HepG2 (cell line): ENCODE data around the gene ADARB2. TPM values are rescaled to one million over a fixed set of nuclear protein-coding genes. Genes with fewer than 3 reads are reported as not detected.

Experiments used
- ATAC-seq: fragments of 200-7000 bp; cut with Tn5 transposase; 3 replicates; pipeline ENCODE4 v1.9.1; 2020; ENCODE audit warnings: mild to moderate bottlenecking, moderate library complexity
- BruUV-seq: library from RNA; stranded (reverse); fragments of 400-500 nt; replicated peaks from 2 replicates; lab custom pipeline; 2021; lab: Mats Ljungman, UMichigan
- CTCF ChIA-PET: fragments of 300-600 bp; formaldehyde crosslinking; extraction: SDS; loops from one replicate; lab custom pipeline; 2021; ENCODE audit warnings: low total read pairs, inconsistent platforms, low intra/inter-chr PET ratio; lab: Yijun Ruan, JAX
- POLR2A ChIA-PET: fragments of 350-600 bp; sonication (Branson Sonifier 250); formaldehyde crosslinking; loops from one replicate; lab custom pipeline; 2020; ENCODE audit warnings: antibody characterized with exemption, inconsistent platforms; lab: Yijun Ruan, JAX
- DNase-seq: peaks from one replicate; pipeline ENCODE4 v3.0.0-alpha.2; 2015; ENCODE audit warnings: low spot score
- FAIRE-seq: peaks from 3 replicates; lab custom pipeline; 2011; peaks lifted over from hg19 to GRCh38; lab: Jason Lieb, UNC
- H2AFZ ChIP-seq: one replicate; pipeline ENCODE4 v1.6.1; 2011; ENCODE audit warnings: low read length, inconsistent platforms
- H3K27ac ChIP-seq: fragments of 300-600 bp; 3 replicates; pipeline ENCODE4 v1.8.0; 2011; ENCODE audit warnings: mixed run types, mild to moderate bottlenecking, mixed read lengths, low read length, inconsistent platforms; ENCODE audit not compliant: insufficient read depth; ENCODE audit errors: extremely low read length
- H3K27me3 ChIP-seq, 2 experiments: fragments of 200-600 bp in 1 of 2; 2 replicates in 1 of 2; 3 replicates in 1 of 2; pipeline versions ENCODE4 v1.6.0 to v1.8.0; 2011; ENCODE audit warnings: low read length in 2 of 2, mild to moderate bottlenecking in 2 of 2, moderate library complexity in 2 of 2, inconsistent platforms in 1 of 2; ENCODE audit not compliant: insufficient read depth in 2 of 2, control insufficient read depth in 1 of 2
- H3K36me3 ChIP-seq, 2 experiments: fragments of 200-600 bp in 1 of 2; replicated peaks in 1 of 2; 2 replicates in 1 of 2; 3 replicates in 1 of 2; pipeline versions ENCODE4 v1.5.1 to v1.8.0; 2011; ENCODE audit warnings: low read length in 2 of 2, inconsistent platforms in 1 of 2; ENCODE audit not compliant: insufficient read depth in 2 of 2, control insufficient read depth in 1 of 2
- H3K4me1 ChIP-seq: 2 replicates; pipeline ENCODE4 v1.5.1; 2012; ENCODE audit warnings: low read length, inconsistent platforms; ENCODE audit not compliant: insufficient read depth
- H3K4me2 ChIP-seq: 2 replicates; pipeline ENCODE4 v1.6.0; 2011; ENCODE audit warnings: low read depth, low read length, inconsistent platforms
- H3K4me3 ChIP-seq, 3 experiments: fragments of 200-600 bp in 1 of 3; sonication (generic), shearing (Covaris generic) in 1 of 3; replicated peaks in 1 of 3; 2 replicates each; pipeline ENCODE4 v1.5.1; 2011 to 2016; ENCODE audit warnings: low read length in 3 of 3, inconsistent platforms in 2 of 3, low read depth in 2 of 3, mild to moderate bottlenecking in 2 of 3, control low read depth in 1 of 3, mixed read lengths in 1 of 3; ENCODE audit not compliant: insufficient read depth in 1 of 3
- H3K79me2 ChIP-seq: one replicate; pipeline ENCODE4 v1.6.1; 2011; ENCODE audit warnings: low read length, inconsistent platforms; ENCODE audit not compliant: insufficient read depth
- H3K9ac ChIP-seq: 2 replicates; pipeline ENCODE4 v1.6.0; 2011; ENCODE audit warnings: mild to moderate bottlenecking, low read depth, low read length, inconsistent platforms; ENCODE audit not compliant: insufficient read depth
- H3K9me3 ChIP-seq: 2 replicates; pipeline ENCODE4 v1.5.1; 2012; ENCODE audit warnings: mild to moderate bottlenecking, low read length
- H4K20me1 ChIP-seq: 2 replicates; pipeline ENCODE4 v1.6.0; 2011; ENCODE audit warnings: inconsistent platforms, mild to moderate bottlenecking, low read length, moderate library complexity; ENCODE audit not compliant: insufficient read depth
- AHR ChIP-seq: IDR thresholded peaks from 2 replicates; pipeline ENCODE4 v1.6.1; 2018; ENCODE audit warnings: missing genetic modification reagents, missing compliant biosample characterization
- ARHGAP35 ChIP-seq: sonication (generic); formaldehyde crosslinking; IDR thresholded peaks from 2 replicates; pipeline ENCODE4 v1.9.0; 2022; ENCODE audit warnings: mild to moderate bottlenecking, inconsistent platforms, moderate library complexity, missing genetic modification reagents, borderline replicate concordance
- CEBPZ ChIP-seq: IDR thresholded peaks from 2 replicates; pipeline ENCODE4 v1.6.1; 2012; ENCODE audit warnings: low read length, improper control_type of control experiment
- GABPA ChIP-seq, 2 experiments: IDR thresholded peaks; 2 replicates each; pipeline ENCODE4 v1.6.1; 2011 to 2016; ENCODE audit warnings: low read depth in 2 of 2, low read length in 1 of 2, missing biosample characterization in 1 of 2, missing genetic modification characterization in 1 of 2
- GLI4 ChIP-seq: sonication (generic); formaldehyde crosslinking; IDR thresholded peaks from 2 replicates; pipeline ENCODE4 v1.5.1; 2020; ENCODE audit warnings: missing genetic modification reagents, mild to moderate bottlenecking, moderate library complexity, borderline replicate concordance
- HNRNPL ChIP-seq: fragments of 200-400 bp; formaldehyde crosslinking; IDR thresholded peaks from 2 replicates; pipeline ENCODE4 v1.6.1; 2017; ENCODE audit warnings: mild to moderate bottlenecking, low read depth, low read length
- KAT7 ChIP-seq: IDR thresholded peaks from 2 replicates; pipeline ENCODE4 v1.6.1; 2018; ENCODE audit warnings: borderline replicate concordance, missing compliant biosample characterization
- MXD3 ChIP-seq: IDR thresholded peaks from 2 replicates; pipeline ENCODE4 v1.6.1; 2016; ENCODE audit warnings: mild to moderate bottlenecking, missing biosample characterization, missing genetic modification reagents
- MZF1 ChIP-seq: sonication (generic); formaldehyde crosslinking; IDR thresholded peaks from 2 replicates; pipeline ENCODE4 v1.8.1; 2023; ENCODE audit warnings: mild to moderate bottlenecking, missing genetic modification reagents, borderline replicate concordance
- NCOA1 ChIP-seq: sonication (generic); formaldehyde crosslinking; IDR thresholded peaks from 2 replicates; pipeline ENCODE4 v1.9.0; 2021; ENCODE audit warnings: missing genetic modification reagents
- NR2F1 ChIP-seq, 2 experiments: fragments of 450-650 bp in 1 of 2; formaldehyde crosslinking in 1 of 2; IDR thresholded peaks; 2 replicates each; pipeline versions ENCODE4 v1.5.0 to v1.6.1; 2016 to 2020; ENCODE audit warnings: mild to moderate bottlenecking in 1 of 2, missing compliant biosample characterization in 1 of 2, missing genetic modification reagents in 1 of 2, moderate library complexity in 1 of 2
- NR3C1 ChIP-seq: sonication (generic); formaldehyde crosslinking; IDR thresholded peaks from 2 replicates; pipeline ENCODE4 v1.4.0; 2020; ENCODE audit warnings: missing genetic modification reagents
- RCOR2 ChIP-seq: IDR thresholded peaks from 2 replicates; pipeline ENCODE4 v1.6.1; 2016; ENCODE audit warnings: missing biosample characterization, missing genetic modification reagents
- SMC3 ChIP-seq: IDR thresholded peaks from 2 replicates; pipeline ENCODE4 v1.6.1; 2011; ENCODE audit warnings: low read length, improper control_type of control experiment
- SNAPC2 ChIP-seq: sonication (generic); formaldehyde crosslinking; IDR thresholded peaks from 2 replicates; pipeline ENCODE4 v1.8.1; 2022; ENCODE audit warnings: mild to moderate bottlenecking, missing genetic modification reagents
- SP1 ChIP-seq, 2 experiments: fragments of 450-650 bp in 1 of 2; sonication (generic) in 1 of 2; formaldehyde crosslinking in 1 of 2; IDR thresholded peaks; 2 replicates each; pipeline versions ENCODE4 v1.4.0 to v1.6.1; 2016 to 2020; ENCODE audit warnings: missing genetic modification reagents in 1 of 2
- SRSF4 ChIP-seq: fragments of 200-400 bp; formaldehyde crosslinking; IDR thresholded peaks from one replicate; pipeline ENCODE4 v1.6.1; 2018; ENCODE audit warnings: mild to moderate bottlenecking, low read depth, low read length, moderate library complexity; ENCODE audit not compliant: poor library complexity, severe bottlenecking
- ZNF598 ChIP-seq: sonication (generic); formaldehyde crosslinking; IDR thresholded peaks from 2 replicates; pipeline ENCODE4 v1.5.1; 2020; ENCODE audit warnings: mild to moderate bottlenecking, missing genetic modification reagents, borderline replicate concordance
- ZNF652 ChIP-seq: IDR thresholded peaks from 2 replicates; pipeline ENCODE4 v1.6.1; 2016; ENCODE audit warnings: low read depth, borderline replicate concordance
- WGBS: methylation state at CpG from one replicate; pipeline ENCODE4 v1.1.6; 2017; ENCODE audit warnings: low lambda C conversion rate; 5-methylcytosine and 5-hydroxymethylcytosine counted together
- in situ Hi-C: cut with HindIII; loops from 2 replicates; pipeline ENCODE4 v1.10.0; 2017; ENCODE audit warnings: low pct_unique_long_range_greater_than_20kb; ENCODE audit not compliant: extremely low pct_ligation_motif_present
- intact Hi-C: fragments of 100-400 bp; cut with micrococcal nuclease; formaldehyde crosslinking; loops from one replicate; pipeline ENCODE4 v1.10.0; 2022; ENCODE audit not compliant: unreplicated experiment
- polyA plus RNA-seq, 8 experiments: library from polyadenylated mRNA; depleted of rRNA in 3 of 8; stranded (reverse) in 7 of 8; unstranded in 1 of 8; fragments of >200 nt; fragmentation: Illumina TruSeq in 4 of 8; extraction: Trizol in 4 of 8; gene quantifications; 2 replicates each; pipeline versions ENCODE4 v1.2.1 to v1.2.3, GENCODE V29; 2011 to 2016; ENCODE audit warnings: low read depth in 4 of 8, missing spikeins in 1 of 8, mixed read lengths in 1 of 8; ENCODE audit not compliant: insufficient read depth in 1 of 8
- total RNA-seq, 5 experiments: library from RNA; depleted of rRNA; stranded (reverse); fragments of >200 nt; fragmentation: Illumina TruSeq; extraction: Trizol; gene quantifications; 2 replicates each; pipeline ENCODE4 v1.2.3, GENCODE V29; 2016; ENCODE audit warnings: low read depth in 1 of 5

Gene ADARB2
- total and polyA plus RNA-seq, 2 of the 13 experiments (the other 11 are each of a cell fraction or from before 2014, with no cell fraction given), result not detected

- no peak overlapping the region for H3K9ac ChIP-seq
- in situ Hi-C loops (no loop called here), intact Hi-C loops (no loop called here)
- DNase-seq (no peak), ATAC-seq (no peak), FAIRE-seq (no peak)
- H3K9me3 ChIP-seq, result 0 out of 2 replicates have a peak, but pooled peaks cover 5% of the 10 kb centered on the region
- H4K20me1 ChIP-seq, result no peaks in the 10 kb centered on the region
- TF ChIP-seq MZF1 (CRISPR knock-in tag) (no peak), CEBPZ (no peak), MXD3 (CRISPR knock-in tag) (no peak), NCOA1 (no peak), NR2F1 (CRISPR knock-in tag; IDR thresholded peaks at IDR 0.05) (no peak), GABPA (IDR thresholded peaks at IDR 0.05; ENCODE audit: low read depth, low read length) (no peak), GABPA (CRISPR knock-in tag; IDR thresholded peaks at IDR 0.05; ENCODE audit: low read depth) (no peak), ZNF598 (no peak), NR3C1 (CRISPR knock-in tag) (no peak), HNRNPL (no peak), SMC3 (no peak), ARHGAP35 (CRISPR knock-in tag) (no peak), SP1 (IDR thresholded peaks at IDR 0.05) (no peak), SP1 (CRISPR knock-in tag; IDR thresholded peaks at IDR 0.05) (no peak), AHR (CRISPR knock-in tag) (no peak), SNAPC2 (CRISPR knock-in tag) (no peak), RCOR2 (CRISPR knock-in tag) (no peak), SRSF4 (no peak), KAT7 (CRISPR knock-in tag) (no peak), GLI4 (no peak), ZNF652 (CRISPR knock-in tag) (no peak)
- no peak overlapping the region for H2AFZ ChIP-seq
- H3K36me3 ChIP-seq, result peaks cover 9 to 24% of the 10 kb centered on the region in 2 experiments; a peak in 4 of 5 replicates
- no peaks in the 10 kb centered on the region for H3K4me1 ChIP-seq
- no peak overlapping the region for H3K4me2 ChIP-seq
- ChIA-PET POLR2A (no interaction called here), CTCF (no interaction called here)
- 88% methylated on average over 2 of the region's 2 CpGs for WGBS
- H3K27ac ChIP-seq, result no peak overlapping the region
- no peaks in the 10 kb centered on the region for H3K79me2 ChIP-seq
- no peak overlapping the region for H3K4me3 ChIP-seq
- no peaks in the 10 kb centered on the region; a peak in 1 of 5 replicates for H3K27me3 ChIP-seq
- BruUV-seq, result no TSS peak
Measured at GRCh38 chr10:1134156-1134555, 603.2 kb downstream of the ADARB2 start.
